Bone marrow (tissue), 2 donors: ENCODE measurements around the gene OR8B3.
A peak's percentile ranks its signal among the peaks of the same experiment; 100 is the strongest.
"Not testable (repeated sequence)": the region's sequence is repeated elsewhere in the genome, so short reads cannot be mapped to it uniquely, and the experiment has no call there.

Source experiments
- DNase-seq, 2 donors: peaks; one replicate each; lab custom pipeline; 2025; lab: John Stamatoyannopoulos, UW

The OR8B3 gene, protein sequence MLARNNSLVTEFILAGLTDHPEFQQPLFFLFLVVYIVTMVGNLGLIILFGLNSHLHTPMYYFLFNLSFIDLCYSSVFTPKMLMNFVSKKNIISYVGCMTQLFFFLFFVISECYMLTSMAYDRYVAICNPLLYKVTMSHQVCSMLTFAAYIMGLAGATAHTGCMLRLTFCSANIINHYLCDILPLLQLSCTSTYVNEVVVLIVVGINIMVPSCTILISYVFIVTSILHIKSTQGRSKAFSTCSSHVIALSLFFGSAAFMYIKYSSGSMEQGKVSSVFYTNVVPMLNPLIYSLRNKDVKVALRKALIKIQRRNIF

DNA sequence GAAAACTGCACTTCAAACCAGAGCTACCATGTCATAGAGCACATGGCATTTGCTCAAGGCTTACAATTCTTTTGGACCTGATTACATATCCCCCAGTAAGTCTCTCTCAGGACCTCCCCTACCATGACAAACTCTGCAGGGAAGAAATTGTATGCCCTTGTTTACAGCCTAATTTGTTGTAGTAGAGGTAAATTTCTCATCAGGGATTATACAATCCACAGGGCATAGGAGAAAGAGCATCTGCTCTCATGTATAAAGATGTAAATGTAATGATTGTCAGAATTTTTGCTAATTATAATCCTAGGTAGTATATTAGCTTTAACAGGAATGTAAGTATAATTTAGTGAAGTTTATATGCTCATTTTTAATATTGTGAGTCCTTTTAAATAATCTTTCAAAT, at the start of gene OR8B3:
Gene OR8B3, minus strand, starts transcription at position 101 of the 400 bp plus-strand sequence. CDS start 1,673 bp downstream, outside the sequence.
- DNase-seq: no peak

DNA sequence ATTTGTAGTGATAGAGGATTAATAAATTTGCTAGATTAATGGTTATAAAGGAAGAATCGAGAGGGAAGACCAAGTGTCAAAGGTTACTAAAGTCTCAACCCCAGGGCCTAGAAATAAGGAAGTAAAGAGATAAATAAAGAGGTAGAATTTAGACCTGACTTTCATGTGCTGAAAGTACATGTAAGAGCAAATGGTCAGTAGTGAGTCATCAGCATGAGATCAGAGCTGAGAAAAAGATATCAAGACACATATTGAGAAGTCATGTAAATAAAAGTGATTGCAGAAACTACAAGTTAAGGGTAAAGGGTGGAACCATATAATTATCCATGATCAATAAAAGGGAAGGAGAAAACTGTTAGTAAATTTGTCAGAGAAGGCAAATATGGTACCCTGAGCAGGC, 48.1 kb upstream of the OR8B3 start:
- no peak for DNase-seq

DNA sequence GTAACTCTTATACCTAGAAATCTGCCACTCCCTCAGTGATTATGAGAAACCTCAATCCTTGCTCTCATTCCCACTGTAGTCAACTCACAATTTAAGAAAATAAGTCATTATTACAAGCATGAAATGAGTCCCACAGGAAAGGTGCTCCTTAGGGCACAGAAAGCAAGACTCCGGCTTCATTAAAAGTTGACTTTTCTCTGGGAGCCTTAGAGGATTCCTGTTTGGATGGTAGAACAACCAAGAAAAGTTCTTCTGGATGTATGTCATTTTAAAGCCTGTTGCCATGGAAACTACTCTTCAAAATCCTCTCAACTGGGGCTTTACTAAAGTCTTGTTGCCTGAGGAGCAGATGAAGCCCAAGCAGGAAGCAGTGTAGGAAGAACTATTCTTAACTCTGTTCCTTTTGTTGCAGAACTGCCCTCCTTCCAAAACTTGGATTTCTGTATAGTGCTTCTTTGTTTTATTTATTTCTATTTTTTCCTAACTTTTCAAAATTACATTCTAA, 46.9 kb upstream of the OR8B3 start, which contains the start of gene OR8B8:
Gene OR8B8, minus strand, starts transcription at position 51 of the 505 bp plus-strand sequence. CDS start 4,611 bp downstream, outside the sequence.
- no peak for DNase-seq

- no peak for DNase-seq
Observed at GRCh38 chr11:124442847-124443246, 44.0 kb upstream of the OR8B3 start.

DNA sequence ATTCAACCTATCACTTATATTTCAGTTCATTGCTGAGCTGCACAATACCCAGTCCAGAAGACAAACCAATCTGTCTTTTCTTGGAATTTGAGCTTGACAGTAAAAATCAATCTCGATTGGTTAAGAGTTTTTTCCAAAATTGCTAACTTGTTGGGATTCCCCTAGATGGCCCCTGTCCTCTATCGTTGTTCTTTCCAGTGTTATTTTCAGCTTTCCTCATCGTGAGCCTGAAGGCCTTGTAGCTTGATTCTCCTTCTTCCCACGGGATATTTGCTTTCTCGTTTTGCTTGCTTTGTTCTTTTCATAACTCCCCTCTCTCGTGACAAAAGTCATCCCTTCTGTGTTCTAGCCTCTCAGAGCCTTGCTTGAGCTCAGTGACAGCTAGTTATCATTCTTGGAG, 43.6 kb upstream of the OR8B3 start:
- no peak for DNase-seq

DNA sequence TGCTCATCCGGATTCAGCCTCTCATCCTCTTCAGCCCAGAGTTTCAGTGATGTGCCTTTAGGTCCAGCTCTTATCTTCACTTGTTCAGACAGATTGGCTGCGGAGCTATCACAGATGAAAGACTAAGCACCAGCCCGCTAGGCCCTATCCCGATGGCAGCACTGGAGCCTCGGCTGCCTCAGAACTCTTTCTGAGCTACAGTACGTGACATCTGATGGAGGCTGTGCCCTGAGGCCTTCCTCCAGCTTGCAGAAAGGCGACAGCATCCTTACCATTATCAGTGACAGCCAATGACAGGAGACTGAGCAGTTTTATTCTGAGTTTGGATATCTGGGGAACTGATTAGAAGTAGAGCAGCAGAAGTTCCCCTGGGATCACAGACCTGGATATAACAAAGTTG, 42.7 kb upstream of the OR8B3 start:
- no peak for DNase-seq

DNA sequence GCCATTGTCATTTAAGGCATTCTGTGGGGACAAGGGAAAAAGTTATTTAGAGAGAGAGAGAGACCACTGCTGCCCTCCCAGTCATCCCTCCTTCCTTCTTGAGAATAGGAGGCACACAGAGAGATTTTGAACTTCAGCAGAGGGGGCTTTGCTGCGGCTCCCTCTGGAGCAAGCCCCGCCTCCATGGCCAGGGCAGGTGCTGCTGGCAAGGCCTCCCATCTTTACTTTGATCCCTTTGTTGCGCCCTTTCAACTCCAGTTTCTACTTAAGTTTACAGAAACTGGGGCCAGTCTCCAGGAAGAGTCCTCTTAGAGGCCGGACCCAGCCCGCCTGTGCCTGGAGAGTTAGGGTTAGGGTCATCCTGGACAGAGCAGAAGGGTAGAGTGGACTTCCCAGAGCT, 42.3 kb upstream of the OR8B3 start:
- DNase-seq: no peak

- DNase-seq: no peak
Observed at GRCh38 chr11:124440608-124441007, 41.8 kb upstream of the OR8B3 start.

DNA sequence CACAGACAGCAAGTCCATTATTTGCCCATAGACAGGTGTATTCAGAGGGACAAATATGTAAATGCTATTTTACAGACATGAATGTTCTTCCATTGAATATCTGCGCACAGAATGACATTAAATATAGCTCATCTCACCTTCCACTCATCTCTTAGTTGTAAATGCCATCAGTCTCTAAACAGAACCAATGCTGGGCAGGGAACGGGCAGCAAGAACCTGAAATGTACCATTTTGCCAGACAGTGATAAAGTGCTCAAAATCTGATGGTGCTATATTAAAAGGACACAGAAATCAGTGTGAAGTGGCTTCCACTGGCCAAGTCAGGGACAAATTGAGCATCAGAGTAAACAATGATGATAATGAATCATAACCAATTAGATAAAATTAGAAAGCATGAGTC, 35.9 kb upstream of the OR8B3 start:
- no peak for DNase-seq

DNA sequence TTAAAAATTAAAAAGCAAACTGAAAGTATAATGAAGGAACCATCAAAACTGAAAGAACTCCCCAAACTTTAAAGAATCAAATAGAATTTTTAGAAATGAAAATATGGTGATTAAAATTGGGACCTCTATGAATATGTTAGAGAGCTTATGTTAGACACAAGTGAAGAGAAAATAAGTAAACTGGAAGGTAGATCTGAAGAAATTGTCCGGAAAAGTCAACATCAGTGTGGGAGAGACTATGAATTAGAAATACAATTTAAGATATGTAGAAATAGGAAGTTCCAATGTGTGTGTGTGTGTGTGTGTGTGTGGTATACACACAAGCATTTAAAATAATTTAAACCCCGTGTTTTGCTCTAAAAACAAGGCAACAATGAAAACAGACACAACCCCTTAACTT, 30.8 kb upstream of the OR8B3 start:
- DNase-seq: no peak

GRCh38 chr11:124424384-124424921, 25.6 kb upstream of the OR8B3 start, which contains the start of gene OR8B4:
Gene OR8B4 (minus strand): TSS chr11:124424871. CDS start chr11:124424871, 0 bp downstream.
- no peak for DNase-seq

DNA sequence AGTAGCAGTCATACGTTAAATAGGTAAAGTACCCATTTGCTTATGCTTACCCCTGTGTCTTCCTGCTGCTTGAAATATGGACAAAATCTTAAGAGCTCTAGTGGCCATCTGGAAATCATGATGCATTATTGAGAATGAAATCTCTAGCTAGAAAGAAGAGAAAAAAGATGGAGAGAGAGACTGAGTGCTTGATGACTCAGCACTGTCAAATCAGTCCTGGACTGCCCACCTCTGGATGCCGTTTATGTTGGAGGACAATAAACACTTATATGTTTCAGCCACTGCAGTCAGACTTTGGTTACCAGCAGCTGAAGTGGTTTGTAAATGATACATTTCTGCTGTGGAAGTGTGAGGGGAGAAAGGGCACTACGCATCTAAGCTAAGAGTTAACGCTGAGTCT, 22.2 kb upstream of the OR8B3 start:
- DNase-seq: no peak

DNA sequence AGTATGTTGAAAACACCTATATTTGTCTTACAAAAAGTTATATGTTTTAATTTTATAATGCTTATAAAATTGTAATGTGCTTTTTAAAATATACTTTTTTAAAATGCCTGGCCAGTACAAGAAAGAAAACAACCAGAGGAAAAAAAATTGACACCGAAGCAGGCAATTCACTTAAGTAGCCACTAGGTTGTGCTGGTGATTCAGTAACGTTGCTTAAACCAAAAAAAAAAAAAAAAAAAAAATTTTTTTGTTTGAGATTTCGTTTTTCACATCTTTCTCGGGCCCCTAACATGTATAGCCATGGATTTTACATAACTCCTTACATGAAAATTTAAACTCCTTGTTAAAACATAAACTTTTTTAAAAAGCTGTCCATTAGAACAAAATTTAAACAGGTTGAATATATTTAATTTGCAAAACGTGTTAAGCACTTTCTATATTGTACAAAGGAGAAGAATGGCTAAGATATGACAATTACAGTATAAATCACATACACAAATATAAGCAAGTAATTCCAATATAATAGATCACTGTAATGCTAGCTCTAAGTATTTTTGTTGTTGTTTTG, 16.6 kb upstream of the OR8B3 start:
- peak in 1 of 2 donors; percentile 62 for DNase-seq

GRCh38 chr11:124409906-124410305, 11.1 kb upstream of the OR8B3 start:
- DNase-seq: no peak

DNA sequence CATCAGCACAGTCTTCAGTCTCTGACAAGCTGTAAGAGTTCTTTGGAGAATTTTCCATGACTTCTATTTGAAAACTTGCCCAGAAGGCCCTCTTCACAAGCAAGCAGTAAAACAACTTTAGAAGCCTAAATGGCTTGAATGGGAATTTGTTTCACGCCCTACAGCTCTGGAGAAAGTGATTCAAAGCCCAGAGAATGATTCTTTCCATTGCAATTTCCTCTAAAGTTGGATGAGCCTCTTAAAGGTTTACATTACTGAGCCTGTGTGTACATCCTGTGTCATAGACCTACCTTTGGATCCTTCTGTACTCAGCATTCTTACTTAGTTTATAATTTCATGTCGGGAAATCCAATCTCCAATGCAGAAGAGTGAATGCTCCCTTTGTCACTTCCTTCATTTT, 6.8 kb upstream of the OR8B3 start:
- DNase-seq: no peak

- not testable (repeated sequence) for DNase-seq
Observed at GRCh38 chr11:124403186-124403585, 4.4 kb upstream of the OR8B3 start.

DNA sequence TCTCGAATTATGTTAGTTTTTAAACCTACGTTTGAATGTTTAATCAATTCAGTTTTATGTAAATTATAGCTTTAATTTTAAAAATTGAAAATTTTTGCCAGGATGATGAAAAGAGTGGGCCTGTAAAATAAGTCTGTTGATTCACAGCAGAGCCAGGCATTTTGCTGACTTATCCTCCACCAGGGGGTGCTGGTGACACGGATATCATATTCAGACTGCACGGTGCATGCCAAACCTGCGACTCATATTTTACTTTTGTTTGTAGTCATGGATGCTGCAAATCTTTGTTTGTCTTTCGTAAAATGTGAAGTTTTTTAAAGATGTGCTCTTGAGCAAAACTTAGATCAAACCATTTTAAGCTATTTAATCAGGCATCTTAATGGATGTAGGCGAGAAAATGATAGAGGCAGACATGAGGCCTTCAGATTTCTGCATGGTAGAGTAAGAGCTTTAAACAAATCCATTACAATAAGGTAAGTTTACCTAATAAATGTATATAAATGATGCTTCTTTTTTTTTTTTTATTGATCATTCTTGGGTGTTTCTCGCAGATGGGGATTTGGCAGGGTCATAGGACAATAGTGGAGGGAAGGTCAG, 3.6 kb upstream of the OR8B3 start:
- peak; percentile 1 to 14 for DNase-seq

GRCh38 chr11:124396847-124397246, 2.0 kb downstream of the OR8B3 start:
- not testable (repeated sequence) for DNase-seq

DNA sequence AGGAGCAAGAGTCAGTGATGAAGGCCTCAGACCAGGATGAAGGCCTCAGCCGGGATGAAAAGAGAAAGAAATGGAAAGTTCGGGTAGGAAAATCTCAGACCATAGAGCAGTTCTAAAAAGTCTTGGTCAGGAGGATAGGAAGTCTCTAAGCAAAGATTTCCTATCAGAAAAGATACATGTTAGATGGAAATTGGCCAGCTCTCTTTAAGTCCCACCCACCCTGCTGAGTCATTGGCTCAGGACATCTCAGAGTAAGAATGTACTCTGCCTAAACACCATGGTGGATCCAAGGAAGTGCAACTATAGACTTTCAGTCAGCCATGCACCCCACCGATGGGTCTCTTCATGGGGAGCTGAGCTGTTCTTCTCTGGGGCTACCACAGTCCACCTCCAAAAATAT, 4.4 kb downstream of the OR8B3 start:
- no peak for DNase-seq

DNA sequence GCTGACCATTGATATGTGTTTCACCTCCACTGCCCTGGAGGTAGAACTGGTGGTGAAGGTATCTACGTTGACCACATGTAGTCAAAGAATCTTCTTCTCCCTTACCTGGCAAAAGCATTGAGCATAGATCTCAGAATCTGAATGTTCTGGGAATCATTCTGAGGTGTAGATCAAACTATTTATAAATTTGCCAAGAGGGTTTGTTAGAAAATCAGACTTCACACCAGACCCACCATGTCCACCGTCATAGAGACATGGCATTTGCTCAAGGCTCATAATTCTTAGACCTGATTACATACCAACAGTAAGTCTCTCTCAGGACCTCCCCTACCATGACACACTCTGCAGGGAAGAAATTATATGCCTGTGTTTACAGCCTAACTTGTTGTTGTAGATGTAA, 14.4 kb downstream of the OR8B3 start, which contains the start of gene OR8B2:
Gene OR8B2, minus strand, starts transcription at position 101 of the 400 bp plus-strand sequence. CDS start 1,156 bp downstream, outside the sequence.
- no peak for DNase-seq

DNA sequence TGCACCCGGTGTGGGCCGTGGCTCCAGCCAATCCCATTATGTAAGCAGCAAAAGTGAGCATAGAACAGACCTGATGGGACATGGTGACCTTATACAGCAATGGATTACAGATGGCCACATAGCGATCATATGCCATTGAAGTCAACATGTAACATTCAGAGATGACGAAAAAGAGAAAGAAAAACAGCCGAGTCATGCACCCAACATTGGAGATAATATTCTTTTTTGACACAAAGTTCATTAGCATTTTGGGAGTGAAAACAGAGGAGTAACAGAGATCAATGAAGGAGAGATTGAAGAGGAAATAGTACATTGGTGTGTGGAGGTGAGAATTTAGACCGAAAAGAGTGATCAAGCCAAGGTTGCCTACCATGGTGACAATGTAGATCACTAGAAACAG, 16.0 kb downstream of the OR8B3 start:
- not testable (repeated sequence) for DNase-seq

DNA sequence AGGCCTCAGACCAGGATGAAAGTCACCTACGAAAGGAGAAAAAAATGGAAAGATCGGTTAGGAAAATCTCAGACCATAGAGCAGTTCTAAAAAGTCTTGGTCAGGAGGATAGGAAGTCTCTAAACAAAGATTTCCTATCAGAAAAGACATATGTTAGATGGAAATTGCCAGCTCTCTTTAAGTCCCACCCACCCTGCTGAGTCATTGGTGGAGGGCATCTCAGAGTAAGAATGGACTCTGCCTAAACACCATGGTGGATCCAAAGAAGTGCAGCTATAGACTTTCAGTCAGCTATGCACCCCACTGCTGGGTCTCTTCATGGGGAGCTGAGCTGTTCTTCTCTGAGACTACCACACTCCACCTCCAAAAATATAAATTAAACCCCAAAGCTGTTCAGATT, 18.2 kb downstream of the OR8B3 start:
- DNase-seq: no peak

DNA sequence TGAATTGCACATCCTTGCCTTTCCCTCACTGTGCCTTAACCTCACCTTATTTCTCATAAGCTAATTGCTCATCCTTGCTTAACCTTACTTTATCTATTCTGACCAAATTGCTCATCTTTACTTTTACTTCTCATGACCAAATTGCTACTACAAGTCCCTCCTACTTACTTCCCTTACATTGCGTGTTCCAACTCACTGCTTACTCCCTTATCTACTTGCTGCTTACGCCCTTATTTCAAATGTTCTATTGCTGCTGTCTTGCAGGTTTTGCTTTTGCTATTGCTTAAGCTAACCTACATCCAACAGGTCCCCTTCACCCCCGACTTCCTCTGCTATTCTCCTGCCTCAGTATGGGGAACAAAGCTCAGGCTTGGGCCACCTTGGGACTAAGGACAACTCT, 22.5 kb downstream of the OR8B3 start:
- DNase-seq: no peak
